GM12878 (cell line): ENCODE measurements around the gene MFN2. TPM values are rescaled to one million over a fixed set of nuclear protein-coding genes. Genes with fewer than 3 reads are reported as not detected.

Experiments used
- ATAC-seq: fragments of 200-7000 bp; cut with Tn5 transposase; 3 replicates; pipeline ENCODE4 v1.9.1; 2020; ENCODE audit warnings: mild to moderate bottlenecking, moderate library complexity
- BruUV-seq: library from RNA; stranded (reverse); fragments of 400-500 nt; replicated peaks from 2 replicates; lab custom pipeline; 2021; lab: Mats Ljungman, UMichigan
- CTCF ChIA-PET: fragments of 300-600 bp; sonication (Branson Sonifier 250); formaldehyde crosslinking; extraction: SDS; loops from one replicate; lab custom pipeline; 2021; ENCODE audit warnings: inconsistent platforms; lab: Yijun Ruan, JAX
- POLR2A ChIA-PET: fragments of 350-600 bp; formaldehyde crosslinking; extraction: SDS; loops from one replicate; lab custom pipeline; 2021; ENCODE audit warnings: inconsistent platforms; lab: Charles Lee
- RAD21 ChIA-PET: fragments of 300-600 bp; sonication (Branson Sonifier 250); formaldehyde crosslinking; loops from one replicate; lab custom pipeline; 2023; ENCODE audit warnings: antibody characterized with exemption; ENCODE audit not compliant: unreplicated experiment; lab: Charles Lee
- SMC1A ChIA-PET: fragments of 300-600 bp; sonication (Branson Sonifier 250); formaldehyde crosslinking; loops from one replicate; lab custom pipeline; 2023; ENCODE audit not compliant: unreplicated experiment, uncharacterized antibody; lab: Charles Lee
- DNase-seq: peaks from one replicate; pipeline ENCODE4 v3.0.0-alpha.2; 2011; ENCODE audit warnings: low read depth, low spot score
- FAIRE-seq: peaks from 3 replicates; lab custom pipeline; 2011; peaks lifted over from hg19 to GRCh38; lab: Jason Lieb, UNC
- H2AFZ ChIP-seq: 2 replicates; pipeline ENCODE4 v1.6.0; 2011; ENCODE audit warnings: low read depth, low read length, control low read depth; ENCODE audit not compliant: control insufficient read depth
- H3K27ac ChIP-seq: 2 replicates; pipeline ENCODE4 v1.5.1; 2011; ENCODE audit warnings: control low read depth; ENCODE audit not compliant: control insufficient read depth, insufficient read depth
- H3K27me3 ChIP-seq, 2 experiments: replicated peaks in 1 of 2; 2 replicates each; pipeline versions ENCODE4 v1.6.0 to v1.6.1; 2011; ENCODE audit warnings: low read length in 1 of 2; ENCODE audit not compliant: control insufficient read depth in 2 of 2, insufficient read depth in 2 of 2
- H3K36me3 ChIP-seq, 2 experiments: 2 replicates each; pipeline ENCODE4 v1.5.1; 2011; ENCODE audit warnings: low read length in 1 of 2; ENCODE audit not compliant: control insufficient read depth in 2 of 2, insufficient read depth in 2 of 2
- H3K4me1 ChIP-seq: 2 replicates; pipeline ENCODE4 v1.6.1; 2011; ENCODE audit warnings: mild to moderate bottlenecking, low read length, moderate library complexity, mixed read lengths; ENCODE audit not compliant: control insufficient read depth, insufficient read depth
- H3K4me2 ChIP-seq: 2 replicates; pipeline ENCODE4 v1.6.0; 2011; ENCODE audit warnings: control low read depth; ENCODE audit not compliant: control insufficient read depth, insufficient read depth
- H3K4me3 ChIP-seq: fragments of 200-600 bp; sonication (generic); 2 replicates; pipeline ENCODE4 v1.5.1; 2016
- H3K79me2 ChIP-seq: 2 replicates; pipeline ENCODE4 v1.6.0; 2011; ENCODE audit warnings: low read length; ENCODE audit not compliant: control insufficient read depth, insufficient read depth
- H3K9ac ChIP-seq: 2 replicates; pipeline ENCODE4 v1.8.0; 2011; ENCODE audit warnings: low read length, control low read depth, mixed read lengths; ENCODE audit not compliant: control insufficient read depth, insufficient read depth
- H3K9me3 ChIP-seq: replicated peaks from 3 replicates; pipeline ENCODE4 v1.5.1; 2011; ENCODE audit warnings: mild to moderate bottlenecking, low read length; ENCODE audit not compliant: control insufficient read depth, insufficient read depth
- H4K20me1 ChIP-seq: 2 replicates; pipeline ENCODE4 v1.6.0; 2011; ENCODE audit not compliant: control insufficient read depth, insufficient read depth
- HDAC2 ChIP-seq: fragments of 200-600 bp; sonication (generic); IDR thresholded peaks from 2 replicates; pipeline ENCODE4 v1.6.1; 2017
- HDGF ChIP-seq: fragments of 450-650 bp; IDR thresholded peaks from 2 replicates; pipeline ENCODE4 v1.6.1; 2016; ENCODE audit warnings: antibody characterized with exemption
- SIN3A ChIP-seq: IDR thresholded peaks from 2 replicates; pipeline ENCODE4 v1.6.1; 2012; ENCODE audit warnings: low read depth, low read length, improper control_type of control experiment
- SKIL ChIP-seq: fragments of 450-650 bp; IDR thresholded peaks from 2 replicates; pipeline ENCODE4 v1.6.1; 2017; ENCODE audit warnings: mild to moderate bottlenecking, low read depth, inconsistent platforms; ENCODE audit not compliant: poor library complexity, severe bottlenecking
- SMAD5 ChIP-seq: IDR thresholded peaks from 2 replicates; pipeline ENCODE4 v1.6.1; 2016; ENCODE audit warnings: antibody characterized with exemption, low read depth
- SREBF1 ChIP-seq: IDR thresholded peaks from 2 replicates; pipeline ENCODE4 v1.6.1; 2012; ENCODE audit warnings: mild to moderate bottlenecking, low read length
- SRF ChIP-seq, 2 experiments: IDR thresholded peaks; 2 replicates each; pipeline ENCODE4 v1.6.1; 2011; ENCODE audit warnings: low read depth in 2 of 2, low read length in 2 of 2, mild to moderate bottlenecking in 1 of 2, moderate library complexity in 1 of 2
- TCF7 ChIP-seq: IDR thresholded peaks from 2 replicates; pipeline ENCODE4 v1.6.1; 2014; ENCODE audit warnings: antibody characterized with exemption, borderline replicate concordance
- WGBS: methylation state at CpG from one replicate; pipeline ENCODE4 v1.1.6; 2016; ENCODE audit warnings: low lambda C conversion rate; ENCODE audit not compliant: insufficient replicate concordance, insufficient coverage; ENCODE audit errors: missing lambda C conversion rate; 5-methylcytosine and 5-hydroxymethylcytosine counted together
- in situ Hi-C: fragments of 300-500 bp; cut with MboI; formaldehyde crosslinking; loops from 9 replicates; pipeline ENCODE4 v1.14.3; 2018; ENCODE audit warnings: mixed read lengths
- intact Hi-C: fragments of 100-400 bp; cut with micrococcal nuclease; formaldehyde crosslinking; loops from one replicate; pipeline ENCODE4 v1.14.2; 2022; ENCODE audit not compliant: unreplicated experiment
- polyA plus RNA-seq, 11 experiments: library from polyadenylated mRNA; depleted of rRNA in 4 of 11; unstranded in 6 of 11; stranded (reverse) in 5 of 11; fragments of >200 nt; fragmentation: Nextera tagmentation in 4 of 11; fragmentation: Illumina TruSeq in 1 of 11; extraction: Ambion mirVana in 4 of 11; extraction: Trizol in 1 of 11; gene quantifications; 1 replicate in 1 of 11; 2 replicates in 10 of 11; pipeline versions ENCODE4 v1.2.1 to v1.2.3, GENCODE V29; 2011 to 2016; ENCODE audit warnings: inconsistent platforms in 2 of 11, missing spikeins in 2 of 11, low read depth in 1 of 11
- total RNA-seq, 4 experiments: library from RNA; depleted of rRNA in 3 of 4; stranded (reverse); fragments of >200 nt in 3 of 4; fragmentation: Illumina TruSeq in 1 of 4; extraction: Trizol in 1 of 4; gene quantifications; 2 replicates each; pipeline versions ENCODE4 v1.2.1 to v1.2.3, GENCODE V29; 2013 to 2021

MFN2 gene
- total and polyA plus RNA-seq, 10 of the 15 experiments (the other 5 are each of a cell fraction or from before 2014, with no cell fraction given): 5.3 to 64.4 (median 48.1) TPM

GRCh38 chr1:11985851-11986250 lies 5.6 kb downstream of the MFN2 start:
- ChIA-PET CTCF (interaction anchor here (1.4 kb wide), 1 partner anchor 78 kb away, joined by 3 read pairs; no protein-coding TSS in a partner anchor), POLR2A (interaction anchor here (0.6 to 0.7 kb wide), 2 partner anchors 11 to 1487 kb away, joined by 3 to 5 read pairs; no protein-coding TSS in a partner anchor), SMC1A (interaction anchor here (0.7 to 1.1 kb wide), 2 partner anchors 130 to 139 kb away, joined by 3 read pairs; no protein-coding TSS in a partner anchor), RAD21 (no interaction called here)
- TF ChIP-seq SRF (IDR thresholded peaks at IDR 0.05; ENCODE audit: low read depth in 2 of 2, low read length in 2 of 2) (no peak), SKIL (no peak), TCF7 (no peak), SMAD5 (no peak), SREBF1 (no peak), HDAC2 (no peak), HDGF (no peak), SIN3A (no peak)
- H3K4me2 ChIP-seq: no peak overlapping the region
- ATAC-seq: no peak
- no peaks in the 10 kb centered on the region for H3K9me3 ChIP-seq
- no peak overlapping the region for H3K27ac ChIP-seq
- intact Hi-C loops: loop anchor here (10.0 kb wide), 1 partner anchor 219 kb away; no protein-coding TSS in a partner anchor
- no peak for DNase-seq
- no peaks in the 10 kb centered on the region for H4K20me1 ChIP-seq
- H3K4me1 ChIP-seq: peaks cover 15% of the 10 kb centered on the region
- WGBS: 60% methylated on average over 7 of the region's 7 CpGs
- no TSS peak for BruUV-seq
- in situ Hi-C loops: no loop called here
- H2AFZ ChIP-seq: no peak overlapping the region
- no peak for FAIRE-seq
- H3K36me3 ChIP-seq: peaks cover 15 to 28% of the 10 kb centered on the region in 2 experiments
- peaks cover 21% of the 10 kb centered on the region for H3K79me2 ChIP-seq
- H3K9ac ChIP-seq: no peak overlapping the region
- H3K27me3 ChIP-seq: no peaks in the 10 kb centered on the region
- no peak overlapping the region for H3K4me3 ChIP-seq
